D721Med (cell line): ENCODE results near the gene TSPAN14.
"Not testable (repeated sequence)": the region's sequence is repeated elsewhere in the genome, so short reads cannot be mapped to it uniquely, and the experiment has no call there.

Source experiments
- DNase-seq: peaks from one replicate; pipeline ENCODE4 v3.0.0; 2011; ENCODE audit warnings: low spot score; ENCODE audit not compliant: insufficient read length
- FAIRE-seq: peaks from 2 replicates; lab custom pipeline; 2011; peaks lifted over from hg19 to GRCh38; lab: Jason Lieb, UNC
- TF ChIP-seq, protein P1 (sequence below): IDR thresholded peaks from 2 replicates; pipeline ENCODE4 v1.5.1; 2012; ENCODE audit warnings: mild to moderate bottlenecking, control low read depth; ENCODE audit not compliant: insufficient read depth; ENCODE audit errors: missing control alignments

Gene TSPAN14

DNA sequence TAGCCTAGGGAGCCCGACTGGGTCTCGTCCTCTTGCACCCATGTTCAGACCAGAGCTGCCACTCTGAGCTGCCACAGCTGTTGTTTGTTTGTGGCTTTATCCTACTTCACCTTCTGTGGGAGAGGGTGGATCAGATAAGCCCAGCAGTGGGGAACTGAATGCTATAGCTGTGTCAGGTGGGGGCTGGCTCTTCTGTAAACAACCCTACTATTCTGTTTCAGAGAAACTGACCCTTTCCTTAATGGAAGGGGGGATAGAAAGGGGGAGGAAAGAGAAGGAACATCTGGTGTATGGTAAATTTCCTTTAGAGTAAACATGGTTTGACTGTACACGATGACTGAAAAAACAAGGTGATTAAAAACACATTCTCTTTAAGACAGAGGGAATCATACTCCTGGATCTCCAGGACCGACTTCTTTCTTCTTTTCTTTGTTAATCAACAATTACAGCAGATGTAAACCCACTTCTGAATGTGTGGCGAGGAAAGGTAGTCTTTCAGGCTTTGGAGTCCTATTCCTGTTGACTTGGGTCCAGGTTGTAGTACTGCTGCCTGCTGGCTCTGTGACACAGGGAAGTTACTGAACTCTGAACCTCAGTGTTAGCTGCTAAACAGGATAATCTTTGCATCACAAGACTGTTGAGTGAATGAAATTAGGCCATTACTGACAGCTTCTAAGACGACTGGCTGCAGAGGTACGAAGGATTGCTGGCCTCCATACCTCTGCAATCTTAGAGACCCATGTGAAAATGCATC, 39.8 kb upstream of the TSPAN14 start:
- DNase-seq (no peak), FAIRE-seq (no peak)
- TF ChIP-seq, protein P1, sequence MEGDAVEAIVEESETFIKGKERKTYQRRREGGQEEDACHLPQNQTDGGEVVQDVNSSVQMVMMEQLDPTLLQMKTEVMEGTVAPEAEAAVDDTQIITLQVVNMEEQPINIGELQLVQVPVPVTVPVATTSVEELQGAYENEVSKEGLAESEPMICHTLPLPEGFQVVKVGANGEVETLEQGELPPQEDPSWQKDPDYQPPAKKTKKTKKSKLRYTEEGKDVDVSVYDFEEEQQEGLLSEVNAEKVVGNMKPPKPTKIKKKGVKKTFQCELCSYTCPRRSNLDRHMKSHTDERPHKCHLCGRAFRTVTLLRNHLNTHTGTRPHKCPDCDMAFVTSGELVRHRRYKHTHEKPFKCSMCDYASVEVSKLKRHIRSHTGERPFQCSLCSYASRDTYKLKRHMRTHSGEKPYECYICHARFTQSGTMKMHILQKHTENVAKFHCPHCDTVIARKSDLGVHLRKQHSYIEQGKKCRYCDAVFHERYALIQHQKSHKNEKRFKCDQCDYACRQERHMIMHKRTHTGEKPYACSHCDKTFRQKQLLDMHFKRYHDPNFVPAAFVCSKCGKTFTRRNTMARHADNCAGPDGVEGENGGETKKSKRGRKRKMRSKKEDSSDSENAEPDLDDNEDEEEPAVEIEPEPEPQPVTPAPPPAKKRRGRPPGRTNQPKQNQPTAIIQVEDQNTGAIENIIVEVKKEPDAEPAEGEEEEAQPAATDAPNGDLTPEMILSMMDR = no peak

DNA sequence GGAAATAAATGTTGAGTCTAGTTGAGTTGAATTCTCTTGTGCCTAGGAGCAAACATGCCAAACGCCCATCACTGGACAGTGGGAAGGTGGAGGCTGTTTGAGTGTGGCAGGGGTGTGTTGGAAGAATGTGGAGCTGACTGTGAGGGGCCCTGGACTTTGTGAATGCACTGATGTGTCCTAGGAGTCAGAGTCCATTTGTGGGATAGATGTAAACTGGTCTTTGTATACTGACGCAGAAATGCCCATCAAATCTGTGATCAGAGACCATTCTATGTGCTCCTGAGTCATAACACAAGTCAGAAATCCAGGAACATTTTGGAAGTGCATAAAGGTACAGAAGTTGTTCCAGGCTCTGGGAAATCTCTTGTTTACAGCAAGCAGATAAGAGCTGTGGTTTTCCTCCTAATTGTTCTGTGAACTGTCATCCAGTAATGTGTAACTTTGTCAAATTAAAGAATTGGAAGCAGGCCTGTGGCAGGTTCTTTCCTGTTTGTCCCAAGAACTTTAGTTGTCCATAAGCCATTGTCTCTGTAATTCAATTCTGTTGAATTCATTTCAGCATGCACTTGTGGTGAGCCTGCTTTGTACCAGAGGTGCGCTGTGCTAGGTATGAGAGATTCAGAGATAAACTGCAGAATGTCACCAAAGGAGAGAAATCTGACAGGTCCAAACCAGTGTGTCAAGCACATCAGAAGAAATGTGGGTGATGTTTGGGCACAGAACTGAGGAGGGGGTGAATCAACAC, 38.2 kb upstream of the TSPAN14 start:
- no peak for FAIRE-seq

DNA sequence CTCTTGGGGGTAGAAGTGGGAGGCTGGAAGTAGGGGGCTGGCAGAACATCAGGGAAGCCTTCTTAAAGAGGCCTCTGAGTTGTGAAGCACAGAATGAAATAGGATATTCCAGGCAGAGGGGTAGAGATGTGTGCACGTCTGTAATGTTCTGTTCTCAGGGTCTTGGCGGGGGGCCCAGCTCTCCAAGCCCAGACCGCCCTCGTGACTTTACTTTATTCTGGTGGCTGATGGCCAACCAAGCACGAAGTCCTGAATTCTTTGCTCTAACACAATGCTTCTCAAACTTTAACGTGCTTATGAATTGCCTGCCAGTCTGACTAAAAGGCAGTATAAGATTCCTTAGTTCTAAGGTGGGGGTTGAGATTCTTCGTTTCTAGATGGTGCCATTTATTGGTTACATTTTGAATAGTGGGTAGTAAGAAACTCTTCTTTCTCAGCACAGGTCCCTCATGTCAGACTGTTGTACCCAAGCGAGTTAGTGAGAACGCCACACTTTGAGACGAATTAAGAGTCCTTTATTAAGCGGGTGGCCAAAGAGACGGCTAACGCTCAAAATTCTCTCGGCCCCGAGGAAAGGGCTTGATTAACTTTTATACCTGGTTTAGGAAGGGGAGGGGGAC, 37.5 kb upstream of the TSPAN14 start:
- TF ChIP-seq, protein P1 = no peak
- DNase-seq = no peak
- FAIRE-seq = no peak

More for the DNA sequence above, 38.2 kb upstream of the TSPAN14 start:
- TF ChIP-seq, protein P1 = no peak
- DNase-seq = no peak

GRCh38 chr10:80417256-80417655, 36.9 kb upstream of the TSPAN14 start:
- not testable (repeated sequence) for FAIRE-seq, DNase-seq

- FAIRE-seq = no peak
- DNase-seq = no peak
- TF ChIP-seq, protein P1 = no peak
Observed at GRCh38 chr10:80421050-80421706, 32.9 kb upstream of the TSPAN14 start.

GRCh38 chr10:80421707-80422536, 32.2 kb upstream of the TSPAN14 start:
- DNase-seq (no peak), FAIRE-seq (no peak)
- TF ChIP-seq, protein P1 = no peak

DNA sequence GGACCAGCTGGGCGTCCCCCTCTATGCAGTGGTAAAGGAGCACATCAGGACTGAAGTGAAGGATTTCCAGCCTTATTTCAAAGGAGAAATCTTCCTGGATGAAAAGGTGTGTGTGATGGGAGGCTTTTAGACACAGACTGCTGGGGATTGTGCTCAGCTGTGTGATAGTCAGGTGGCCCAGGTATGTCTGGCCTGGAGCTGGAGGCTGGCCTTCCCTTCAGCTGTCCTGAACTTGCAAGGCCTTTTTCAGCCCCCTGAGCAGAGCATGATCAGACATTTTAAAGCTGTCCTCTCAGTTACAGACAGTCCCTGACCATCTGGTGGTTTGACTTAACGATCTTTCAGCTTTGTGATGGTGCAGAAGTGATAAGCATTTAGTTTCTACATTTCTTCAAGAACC, 28.2 kb upstream of the TSPAN14 start:
- TF ChIP-seq, protein P1 = no peak
- no peak for DNase-seq
- no peak for FAIRE-seq
